GM21619 (cell line): Measurements from ENCODE around the gene OPCML.
"Not testable (repeated sequence)": the region's sequence is repeated elsewhere in the genome, so short reads cannot be mapped to it uniquely, and the experiment has no call there.

Source experiments
- ATAC-seq: cut with Tn5 transposase; IDR thresholded peaks from one replicate; pipeline ENCODE4 v1.9.1; 2021; ENCODE audit not compliant: unreplicated experiment

The OPCML gene

DNA sequence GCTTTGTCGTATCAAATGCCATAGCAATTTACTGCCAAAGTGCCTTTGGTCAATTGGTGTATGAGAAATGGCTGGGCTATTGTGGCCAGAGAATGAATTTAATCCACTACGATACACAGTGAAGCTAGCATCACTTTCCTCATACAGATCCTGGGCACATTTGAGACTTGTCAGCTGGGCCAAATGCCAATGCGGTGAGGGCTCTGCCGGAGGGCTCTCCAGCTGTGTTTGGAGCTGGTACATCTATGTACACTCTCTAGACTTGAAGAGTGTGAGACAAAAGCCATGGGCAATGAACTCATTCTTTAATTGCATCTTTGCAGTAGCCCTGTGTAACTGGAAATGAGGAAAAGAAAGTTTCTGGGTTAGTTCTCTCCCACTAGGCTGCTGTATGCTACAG, 1109.0 kb downstream of the OPCML start:
- no peak for ATAC-seq

DNA sequence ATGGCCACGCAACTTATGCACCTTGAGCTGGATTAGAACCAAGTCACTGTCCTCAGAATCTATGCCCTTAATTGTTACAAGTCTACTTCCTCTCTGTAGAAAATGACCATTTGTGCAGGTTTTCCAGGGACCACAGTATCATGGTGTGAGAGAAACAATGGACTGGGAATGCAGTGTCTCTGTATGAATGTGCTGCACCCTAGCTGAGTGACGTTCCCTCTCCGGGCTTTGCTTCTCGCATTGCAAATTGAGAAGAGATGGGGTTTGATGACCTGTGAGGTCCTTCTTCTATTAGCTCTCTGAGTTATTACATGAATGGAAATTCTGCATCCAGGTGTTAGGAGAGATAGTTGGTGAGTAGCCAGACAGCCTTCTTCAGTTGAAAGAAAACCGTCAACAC, 1109.6 kb downstream of the OPCML start:
- no peak for ATAC-seq

DNA sequence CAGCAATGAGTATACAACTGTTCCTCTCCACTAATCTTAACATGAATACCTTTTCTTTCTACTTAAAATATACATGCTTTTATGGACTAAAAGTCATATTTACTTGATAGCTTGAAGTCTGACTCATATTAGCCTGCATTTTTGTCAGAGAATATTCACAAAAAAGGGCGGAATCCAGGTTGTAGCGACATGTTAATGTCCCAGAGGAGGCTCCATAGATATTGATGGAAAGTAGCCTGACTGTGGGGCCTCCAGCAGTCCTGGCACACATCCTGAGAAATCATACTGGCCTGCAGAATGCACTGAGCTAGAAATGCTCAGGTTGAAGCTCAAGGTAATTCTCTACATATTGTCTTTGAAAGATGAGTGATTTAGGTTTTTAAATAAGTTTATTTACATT, 1110.7 kb downstream of the OPCML start:
- no peak for ATAC-seq

DNA sequence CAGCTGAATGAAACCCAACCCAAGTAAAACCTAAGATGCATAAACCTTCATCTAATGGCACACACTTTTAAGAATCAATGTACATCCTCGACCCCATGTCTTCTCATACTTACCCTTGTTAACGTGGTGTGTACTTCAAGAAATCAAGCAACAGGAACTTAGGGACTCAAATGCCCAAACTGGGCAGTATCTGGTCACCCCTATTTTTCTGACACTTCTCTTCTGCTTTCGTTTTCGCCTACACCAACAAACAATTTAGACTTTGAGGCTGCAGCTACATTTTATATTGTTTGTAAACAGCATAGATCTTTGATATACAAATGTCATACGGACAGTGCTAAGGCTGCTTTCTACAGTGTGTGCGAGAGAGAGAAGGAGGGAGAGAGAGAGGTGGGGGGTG, 1117.8 kb downstream of the OPCML start:
- ATAC-seq: no peak

DNA sequence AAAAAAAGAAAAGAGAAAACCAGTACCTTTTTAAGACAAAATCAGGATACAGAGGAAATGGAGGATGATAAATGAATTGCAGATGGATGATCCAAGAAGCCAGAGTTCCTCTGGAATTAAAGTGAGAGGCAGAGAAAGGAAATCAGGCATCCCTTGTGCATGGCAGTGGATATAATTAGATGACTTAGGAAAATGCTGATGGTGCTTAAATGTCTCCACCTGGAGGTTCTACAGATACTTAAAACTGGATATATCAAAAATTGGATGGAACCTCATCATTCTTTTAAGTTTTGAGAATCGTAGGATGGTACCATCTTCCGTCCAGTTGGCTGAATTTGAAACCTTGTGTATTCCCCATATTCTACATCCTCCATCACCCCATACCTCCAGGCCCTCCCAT, 1121.9 kb downstream of the OPCML start:
- no peak for ATAC-seq

DNA sequence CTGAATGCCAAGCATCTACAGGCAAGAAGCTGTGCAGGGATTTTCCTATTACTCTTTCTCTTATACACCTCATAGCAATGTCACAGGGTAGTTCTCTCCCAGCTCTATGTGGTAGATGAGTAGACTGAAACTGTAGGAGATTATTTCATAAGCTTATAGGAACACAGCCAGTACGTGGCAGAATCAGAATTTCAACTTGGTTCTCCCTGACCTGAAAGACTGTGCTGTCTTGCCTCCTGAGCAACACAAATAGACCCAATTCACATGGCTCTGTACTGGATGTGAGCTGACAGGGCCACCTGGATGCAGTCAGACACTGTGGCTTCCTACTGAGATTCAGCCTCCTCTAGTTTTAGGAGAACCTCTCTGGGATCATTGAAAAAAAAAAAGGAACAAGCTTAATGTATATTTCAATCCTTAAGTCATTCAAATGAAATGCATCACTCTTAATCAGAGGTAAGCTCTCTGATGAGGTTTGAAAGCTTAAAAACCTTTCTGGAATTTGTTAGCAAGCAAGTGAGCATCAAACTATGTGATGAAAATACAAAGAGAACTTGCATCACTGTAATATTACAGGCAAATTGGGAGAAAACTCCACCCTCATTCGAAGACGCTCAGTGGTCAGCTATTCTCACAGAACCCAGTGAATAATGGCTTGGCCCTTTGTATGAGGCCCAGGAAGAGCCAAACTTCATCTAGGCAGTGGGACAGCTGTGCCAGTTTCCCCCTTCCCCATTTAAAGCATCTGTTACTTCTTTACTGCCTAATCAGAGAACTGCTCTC, 1122.5 kb downstream of the OPCML start:
- no peak for ATAC-seq

DNA sequence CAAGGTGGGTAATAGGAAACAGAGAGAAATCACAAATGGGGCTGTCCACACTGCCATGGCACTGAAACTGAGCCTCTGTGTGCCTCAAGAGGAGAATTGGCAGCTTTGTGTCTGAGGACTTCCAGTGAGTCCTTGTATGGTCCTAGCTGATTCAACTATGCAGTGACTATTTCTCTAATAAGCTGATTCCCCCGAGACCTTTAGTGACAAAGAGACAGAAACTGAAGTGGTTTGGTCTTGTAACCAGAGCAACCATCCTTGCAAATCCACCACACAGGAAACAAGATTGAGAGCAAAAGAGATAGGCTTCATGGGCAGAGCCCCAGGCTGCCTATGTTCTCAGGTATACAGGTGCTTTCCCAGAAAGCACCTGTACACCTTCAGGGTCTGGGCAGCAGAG, 1123.4 kb downstream of the OPCML start:
- ATAC-seq: peak; percentile 74

DNA sequence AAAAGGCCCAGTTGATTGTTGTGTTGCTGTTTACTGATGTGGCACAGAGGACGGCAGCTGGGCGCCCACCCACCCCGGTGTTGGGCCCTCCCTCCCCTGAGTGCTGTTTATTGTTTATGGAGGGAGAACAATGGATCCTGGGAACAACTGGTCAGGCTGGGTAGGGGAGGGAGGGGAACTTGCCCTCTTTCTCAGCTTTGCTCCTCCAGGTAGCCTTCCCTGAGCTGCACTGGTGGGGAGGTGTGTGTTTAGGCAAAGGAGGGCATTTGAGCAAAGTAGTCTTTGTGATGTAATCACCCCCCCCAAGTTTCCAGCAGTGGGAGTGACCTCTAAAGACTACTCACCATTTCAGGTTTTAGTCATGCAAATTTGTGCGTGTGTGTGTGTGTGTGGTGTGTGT, 1126.6 kb downstream of the OPCML start:
- no peak for ATAC-seq

DNA sequence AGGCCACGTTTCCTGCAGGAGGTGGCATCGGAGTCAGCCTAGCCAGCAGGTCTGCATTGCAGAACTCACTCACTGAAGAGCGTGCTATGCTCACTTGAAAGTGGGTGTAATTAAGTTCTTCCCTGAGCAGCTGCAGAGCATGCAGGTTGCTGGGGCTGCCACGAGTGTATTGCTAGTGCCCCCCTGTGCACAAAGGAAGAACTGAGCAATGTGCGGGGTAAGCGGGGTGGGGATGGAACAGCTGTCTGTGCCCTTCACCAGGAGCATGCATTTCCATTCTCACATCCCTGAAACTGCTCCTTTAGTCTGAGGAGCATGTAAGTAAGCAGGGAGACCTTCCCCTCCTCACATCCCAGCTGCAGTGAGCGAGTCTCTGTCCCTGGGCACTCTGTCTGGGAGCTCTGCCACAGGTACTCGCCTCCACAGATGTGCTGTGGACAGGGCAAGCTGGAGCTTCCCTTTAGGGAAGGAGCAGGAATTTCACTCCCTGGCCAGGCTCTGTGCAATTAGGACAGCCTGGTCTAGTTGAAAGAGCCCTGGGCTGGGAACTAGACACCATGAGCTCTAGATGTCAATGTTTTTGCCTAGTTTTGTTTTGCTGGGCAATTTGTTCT, 1130.1 kb downstream of the OPCML start:
- peak; percentile 74 for ATAC-seq

DNA sequence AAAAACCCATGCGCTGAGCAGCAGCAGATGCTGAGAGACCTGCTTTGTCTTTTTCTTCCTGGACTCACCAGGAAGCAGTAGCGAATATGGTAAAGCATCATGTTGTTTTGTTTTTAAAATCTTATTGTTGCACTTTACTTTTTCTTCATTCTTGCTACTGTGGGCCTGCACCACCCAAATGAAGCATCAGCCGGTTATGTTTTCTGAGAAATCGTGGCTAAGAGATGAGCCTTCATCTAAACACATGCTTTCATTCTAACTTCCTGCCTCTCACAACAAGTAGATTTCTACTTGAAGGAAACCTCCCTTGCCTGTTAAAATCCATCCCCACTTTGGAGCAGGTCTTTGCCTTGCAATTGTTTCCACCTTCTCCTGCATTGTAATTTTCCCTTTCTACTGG, 1136.0 kb downstream of the OPCML start:
- ATAC-seq: no peak

DNA sequence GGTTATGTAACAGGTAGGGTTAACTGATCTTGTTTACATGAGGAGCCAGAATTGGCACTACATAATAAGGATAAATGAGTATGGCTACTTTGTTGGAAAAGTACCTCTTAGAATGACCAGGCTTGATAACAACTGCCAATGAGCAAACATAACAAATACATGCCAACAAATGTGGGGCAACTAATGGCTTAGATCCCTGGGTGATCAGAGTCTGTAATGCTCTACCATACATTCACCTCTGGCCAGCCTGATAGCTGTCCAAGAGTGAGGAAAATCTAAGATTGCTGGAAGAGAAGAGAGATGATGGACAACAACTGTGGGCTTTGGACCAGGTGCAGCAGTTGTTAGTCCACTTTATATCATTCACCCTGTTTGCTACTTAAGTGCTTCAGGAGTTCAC, 1136.9 kb downstream of the OPCML start:
- no peak for ATAC-seq

DNA sequence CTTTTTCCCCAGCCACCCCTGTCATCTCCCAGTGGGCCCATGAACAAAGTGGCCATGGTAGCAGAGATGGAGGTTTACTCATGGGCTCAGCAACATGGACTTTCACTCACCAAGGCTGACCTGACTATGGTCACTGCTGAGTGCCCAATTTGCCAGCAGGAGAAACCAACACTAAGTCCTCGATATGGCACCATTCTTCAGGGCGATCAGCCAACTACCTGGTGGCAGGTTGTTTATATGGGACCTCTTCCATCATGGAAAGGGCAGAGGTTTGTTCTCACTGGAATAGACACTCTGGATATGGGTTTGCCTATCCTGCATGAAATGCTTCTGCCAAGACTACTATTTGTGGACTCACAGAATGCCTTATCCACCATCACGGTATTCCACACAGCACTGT, 1152.8 kb downstream of the OPCML start:
- no peak for ATAC-seq

DNA sequence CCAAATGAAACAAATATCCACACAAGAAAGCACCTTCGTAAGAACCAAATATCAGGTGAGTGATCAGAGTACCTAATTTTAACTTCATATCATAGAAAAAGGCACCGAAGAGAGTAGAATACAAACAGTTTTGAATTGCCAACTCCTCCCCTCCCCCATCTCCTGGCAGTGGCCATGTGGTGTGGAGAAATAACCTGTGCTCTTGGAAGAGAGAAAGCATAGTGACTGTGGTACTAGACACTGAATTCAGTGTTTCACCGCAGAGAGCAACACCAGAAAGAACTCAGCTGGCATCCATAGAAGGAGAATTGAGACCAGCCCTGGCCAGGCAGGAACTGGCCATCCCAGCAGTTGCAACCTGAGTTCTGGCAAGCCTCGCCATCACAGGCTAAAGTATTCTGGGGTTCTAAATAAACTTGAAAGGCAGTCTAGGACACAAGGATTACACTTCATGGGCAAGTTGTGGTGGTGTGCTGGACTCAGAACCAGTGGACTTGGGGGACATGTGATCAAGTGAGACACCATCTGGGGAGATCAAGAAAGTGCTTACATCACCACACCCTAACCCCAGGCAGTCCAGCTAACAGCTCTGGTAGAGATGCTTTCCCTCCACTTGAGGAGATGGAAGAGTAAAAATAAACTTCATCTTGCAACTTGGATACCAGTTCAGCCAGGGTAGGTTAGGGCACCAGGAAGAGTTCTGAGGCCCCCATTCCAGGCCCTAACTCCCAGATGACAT, 1158.7 kb downstream of the OPCML start:
- no peak for ATAC-seq

DNA sequence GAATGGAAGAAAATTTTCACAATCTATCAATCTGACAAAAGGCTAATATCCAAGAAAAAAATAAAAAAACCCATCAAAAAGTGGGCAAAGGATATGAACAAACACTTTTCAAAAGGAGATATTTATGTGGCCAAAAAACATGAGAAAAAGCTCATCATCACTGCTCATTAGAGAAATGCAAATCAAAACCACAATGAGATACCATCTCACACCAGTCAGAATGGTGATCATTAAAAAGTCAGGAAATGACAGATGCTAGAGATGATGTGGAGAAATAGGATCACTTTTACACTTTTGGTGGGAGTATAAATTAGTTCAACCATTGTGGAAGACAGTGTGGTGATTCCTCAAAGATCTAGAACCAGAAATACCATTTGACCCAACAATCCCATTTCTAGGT, 1162.2 kb downstream of the OPCML start:
- not testable (repeated sequence) for ATAC-seq

DNA sequence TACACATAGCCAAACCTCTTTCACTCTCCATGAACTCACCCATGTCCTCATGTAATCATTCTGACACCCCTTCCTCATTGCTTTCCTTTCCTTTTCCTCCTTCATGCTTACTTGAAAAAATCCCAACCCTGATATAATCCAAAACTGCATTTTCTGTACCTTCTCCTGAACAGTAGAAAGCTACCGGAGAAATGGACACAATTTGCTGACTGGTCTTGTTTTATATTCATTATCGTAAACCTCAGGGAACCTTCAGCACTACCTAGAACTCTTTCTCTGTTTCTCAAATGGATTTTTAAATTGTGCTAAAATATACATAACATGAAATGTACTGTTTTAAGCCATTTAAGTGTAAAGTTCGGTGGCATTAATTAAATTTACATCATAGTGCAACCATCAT, 1165.0 kb downstream of the OPCML start:
- no peak for ATAC-seq

DNA sequence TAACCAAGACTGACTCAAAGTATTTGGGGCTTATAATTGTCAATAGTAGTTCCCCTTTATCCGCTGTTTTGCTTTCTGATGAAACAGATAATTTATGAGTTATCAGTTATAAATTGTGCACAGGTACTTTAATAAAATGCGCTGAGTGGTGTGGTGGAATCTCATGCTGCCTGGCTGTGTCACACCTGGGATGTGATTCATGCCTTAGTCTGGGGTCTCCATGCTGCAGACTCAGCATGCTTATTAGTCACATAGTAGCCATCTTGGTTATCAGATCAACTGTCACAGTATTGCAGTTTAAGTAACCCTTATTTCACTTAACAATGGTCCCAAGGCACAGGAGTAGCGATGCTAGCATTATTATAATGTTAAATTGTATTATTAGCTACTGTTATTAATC, 1166.7 kb downstream of the OPCML start:
- ATAC-seq: no peak
